Measurements from ENCODE around the gene SEC16A.

GRCh38 chr9:136526625-136527066 is 43.8 kb upstream of the SEC16A start:
- TF ChIP-seq CTCF (IDR thresholded peaks at IDR 0.05), result no peak
- no peak for TF ChIP-seq POLR2A (IDR thresholded peaks at IDR 0.05)
